Myocyte (in vitro differentiated cells): ENCODE data around the gene KIZ. TPM values are rescaled to one million over a fixed set of nuclear protein-coding genes. Genes with fewer than 3 reads are reported as not detected.

Experiments
- DNase-seq: peaks from one replicate; pipeline ENCODE4 v3.0.0-alpha.2; 2012; ENCODE audit warnings: low read depth
- polyA plus RNA-seq: library from polyadenylated mRNA; unstranded; fragments of >200 nt; gene quantifications from one replicate; pipeline ENCODE4 v1.2.1, GENCODE V29; 2012; ENCODE audit warnings: missing spikeins
- total RNA-seq: library from RNA; depleted of rRNA; stranded (reverse); fragments of >200 nt; gene quantifications from 2 replicates; pipeline ENCODE4 v1.2.3, GENCODE V29; 2014

Gene KIZ
- total RNA-seq, result 16.9 and 29.0 TPM in 2 replicates
- polyA plus RNA-seq, result 9.8 TPM

- peak; percentile 96 for DNase-seq
Measured at GRCh38 chr20:21125849-21126580, at the start of gene KIZ. TSS of gene KIZ (plus strand) at chr20:21126082. CDS start at chr20:21126116, 34 bp downstream.

GRCh38 chr20:21077809-21078345 lies 48.0 kb upstream of the KIZ start:
- no peak for DNase-seq

- DNase-seq, result no peak
Measured at GRCh38 chr20:21082584-21082983, 43.3 kb upstream of the KIZ start.

GRCh38 chr20:21083825-21084325 lies 42.0 kb upstream of the KIZ start:
- DNase-seq, result no peak

DNA sequence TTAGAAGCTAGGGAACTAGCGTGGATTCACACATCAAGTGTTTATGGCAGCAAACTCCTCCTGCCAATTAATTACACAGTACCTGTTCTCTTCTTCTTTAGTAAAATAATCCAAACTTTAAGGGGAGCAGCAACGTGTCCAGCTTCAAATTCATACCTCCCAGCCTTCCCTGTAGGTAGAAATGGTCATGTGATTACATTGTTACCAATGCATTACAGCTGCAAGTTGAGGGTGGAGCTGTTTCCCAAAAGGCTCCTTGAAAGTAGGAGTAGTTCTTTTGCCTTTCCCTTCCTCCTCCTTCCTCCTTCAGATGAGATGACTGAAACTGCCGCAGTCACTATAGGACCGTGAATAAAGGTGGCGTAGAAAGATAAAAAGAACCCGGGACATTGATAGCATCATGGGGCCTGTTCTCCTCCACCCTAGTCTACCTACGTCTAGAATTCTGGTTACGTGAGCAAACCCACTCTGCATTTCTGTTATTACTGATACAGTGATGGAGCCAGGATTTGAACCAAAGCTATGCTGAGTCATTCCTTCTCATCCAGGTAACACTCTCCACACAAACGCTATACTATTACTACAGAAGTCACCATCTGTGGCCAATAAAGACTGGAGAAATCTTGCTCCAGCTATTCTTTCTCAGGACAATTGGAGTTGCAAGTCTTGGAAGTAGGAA lies 37.9 kb upstream of the KIZ start:
- DNase-seq, result no peak

GRCh38 chr20:21089391-21089790 lies 36.5 kb upstream of the KIZ start:
- no peak for DNase-seq

- no peak for DNase-seq
Measured at GRCh38 chr20:21090111-21090618, 35.7 kb upstream of the KIZ start.

DNA sequence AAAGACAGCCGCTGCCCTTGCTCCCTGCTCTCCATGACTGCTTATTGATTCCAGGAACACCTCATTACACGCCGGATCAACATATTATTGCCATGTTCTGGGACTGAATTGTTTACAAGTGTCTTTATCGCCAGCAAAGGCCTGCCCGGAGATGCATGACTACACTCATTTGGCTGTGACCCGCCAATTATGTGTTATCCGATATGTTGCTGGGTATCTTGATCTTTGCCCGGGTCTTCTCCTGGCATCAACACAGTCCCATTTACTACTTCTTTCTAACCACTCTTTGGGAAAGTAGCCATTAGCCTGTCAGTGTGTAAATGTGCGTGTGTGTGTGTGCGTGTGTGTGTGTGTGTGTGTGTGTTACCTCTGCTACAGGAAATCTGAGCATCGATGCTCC lies 35.2 kb upstream of the KIZ start:
- no peak for DNase-seq

- no peak for DNase-seq
Measured at GRCh38 chr20:21092806-21093205, 33.1 kb upstream of the KIZ start.

GRCh38 chr20:21096321-21097043 lies 29.4 kb upstream of the KIZ start:
- DNase-seq, result peak; percentile 42

DNA sequence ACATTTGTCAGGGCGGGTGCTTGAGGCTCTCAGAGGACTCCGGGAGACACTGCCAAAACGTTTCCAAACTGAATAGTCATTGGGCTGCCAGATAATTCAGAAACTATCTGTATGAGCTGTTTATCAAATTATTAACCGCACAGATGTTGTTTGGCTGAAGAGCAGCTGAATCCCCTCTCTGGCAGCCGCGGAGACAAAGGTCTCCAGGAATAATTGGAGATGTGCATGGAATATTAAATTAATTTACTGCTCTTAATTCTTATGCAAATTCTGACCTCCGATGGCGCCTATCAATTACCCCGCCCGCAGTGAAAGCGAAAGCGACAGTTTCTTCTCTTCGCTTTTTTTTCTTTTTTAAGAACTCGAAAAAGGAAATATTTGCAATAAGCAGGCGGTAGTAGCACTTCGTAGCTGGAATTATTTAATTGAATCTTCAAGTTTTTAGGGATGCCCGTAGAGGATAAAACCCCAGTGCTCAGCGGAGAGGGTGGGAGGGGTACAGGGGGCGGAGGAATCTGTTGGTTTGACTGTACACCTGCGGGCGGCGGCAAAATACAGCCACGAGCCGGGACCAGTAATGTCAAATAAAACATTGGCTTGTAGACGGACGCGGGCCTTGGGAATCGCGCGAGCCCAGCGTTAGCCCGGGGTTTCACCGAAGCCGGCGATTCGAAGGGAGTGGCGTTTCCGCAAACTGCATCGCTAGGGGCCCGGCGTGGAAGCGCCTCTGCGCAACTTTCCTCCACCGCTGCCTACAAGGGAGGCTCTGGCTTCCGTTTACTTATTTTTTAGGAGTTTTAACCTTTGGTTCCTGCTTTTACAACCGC lies 25.9 kb upstream of the KIZ start:
- no peak for DNase-seq

DNA sequence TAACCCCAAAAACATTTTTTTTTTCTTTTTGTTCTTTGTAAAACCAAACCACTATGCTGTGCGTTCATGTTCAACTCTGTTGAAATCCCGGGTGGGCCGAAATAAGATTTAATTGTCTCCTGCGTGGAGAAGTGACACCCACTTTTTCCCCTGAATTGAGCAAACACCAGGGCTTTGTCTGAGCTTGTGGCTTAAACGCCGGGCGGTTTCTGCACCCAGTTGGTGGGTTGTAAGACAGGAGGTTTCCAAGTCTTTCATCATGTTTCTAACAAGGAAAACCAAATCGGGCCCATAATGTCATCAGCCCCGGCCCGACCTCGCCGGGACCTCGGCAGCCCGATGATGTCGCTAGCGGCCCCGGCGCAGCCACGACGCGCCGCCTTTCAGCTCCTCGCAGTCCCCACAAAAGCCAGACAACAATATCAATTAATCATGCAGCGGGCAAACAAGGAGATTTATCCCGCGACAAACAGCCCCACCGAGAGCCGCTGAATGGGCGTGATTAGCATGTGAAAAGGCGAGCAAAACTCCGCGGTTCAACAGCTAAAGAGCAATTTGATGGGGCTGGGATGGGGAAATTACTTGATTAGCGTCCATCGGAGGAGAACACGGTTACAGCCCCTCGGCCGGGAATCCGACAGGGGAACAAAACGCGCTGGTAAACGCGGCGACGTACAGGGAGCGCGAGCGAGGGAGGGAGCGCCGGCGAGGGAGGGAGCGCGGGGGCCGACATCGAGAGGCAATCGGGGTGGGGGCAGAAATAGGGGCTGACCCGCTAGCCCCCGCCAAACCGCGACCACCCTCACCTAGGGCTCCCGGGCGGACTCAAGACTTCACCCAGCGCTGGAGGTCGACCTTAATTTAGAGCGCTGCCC lies 25.1 kb upstream of the KIZ start:
- DNase-seq, result no peak

- no peak for DNase-seq
Measured at GRCh38 chr20:21101453-21101931, 24.4 kb upstream of the KIZ start.

DNA sequence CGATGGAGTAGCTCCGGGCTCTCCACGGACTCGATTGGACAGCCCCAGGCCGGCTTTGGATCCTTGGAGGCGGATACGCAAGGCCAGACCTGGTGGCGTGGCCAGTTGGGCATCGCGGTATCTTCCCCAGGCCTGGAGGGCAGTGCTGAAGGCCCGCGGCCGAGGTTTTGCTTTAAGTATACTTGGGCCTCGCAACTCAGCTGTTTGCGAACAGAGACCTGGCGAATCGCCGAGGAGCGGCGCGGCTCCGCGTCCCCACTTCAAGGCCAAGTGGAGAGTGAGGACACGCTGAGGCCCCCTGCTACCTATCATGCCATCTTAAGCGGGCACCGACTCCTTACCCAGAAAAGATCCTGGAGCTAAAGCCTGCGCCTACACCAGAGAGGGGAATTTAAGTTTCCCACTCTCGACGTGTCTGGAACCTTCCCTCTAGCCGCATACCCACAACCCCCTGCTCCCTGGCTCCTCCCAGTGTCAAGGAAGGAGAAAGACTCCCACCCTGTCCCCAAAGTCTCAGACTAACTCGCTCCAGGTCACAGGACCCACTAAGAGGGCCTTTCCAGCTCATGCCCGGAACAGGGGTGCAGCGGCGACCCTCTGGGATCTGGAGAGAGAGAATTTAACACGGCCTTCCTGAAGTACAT lies 23.8 kb upstream of the KIZ start:
- no peak for DNase-seq

DNA sequence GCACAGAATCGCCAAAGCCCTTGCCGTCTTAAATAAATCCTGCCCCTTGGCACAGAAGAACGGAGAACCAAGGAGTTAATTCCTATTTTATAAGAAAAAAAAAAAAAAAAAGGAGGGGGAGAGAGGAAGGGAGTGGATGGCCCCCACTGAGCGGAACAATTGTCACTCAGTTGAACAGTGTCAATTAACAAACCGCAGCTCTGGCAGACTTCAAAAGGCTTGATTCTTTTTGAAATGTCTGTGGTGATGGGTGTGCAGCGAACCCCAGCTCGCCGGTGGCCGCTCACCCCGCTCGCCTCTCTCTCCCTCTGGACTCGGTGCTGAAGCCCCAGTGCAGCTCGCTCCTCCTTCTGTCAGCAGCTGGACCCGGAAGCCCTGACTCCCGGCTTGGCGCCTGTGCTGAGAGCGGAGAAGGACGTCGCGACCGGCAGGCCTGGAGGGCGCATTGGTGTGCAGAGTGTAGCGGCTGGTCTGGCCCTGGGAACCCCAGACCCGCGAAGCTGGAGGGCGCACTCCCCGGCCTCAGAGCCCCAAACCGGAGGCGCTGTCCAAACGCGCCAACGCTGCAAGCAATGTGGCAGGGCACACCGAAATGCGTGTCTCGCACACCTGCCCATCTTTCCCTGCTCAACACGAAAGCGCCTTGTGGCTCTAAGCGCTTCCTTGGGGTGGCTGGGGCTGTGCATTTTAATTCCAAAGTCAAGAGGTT lies 23.1 kb upstream of the KIZ start:
- peak; percentile 14 for DNase-seq

DNA sequence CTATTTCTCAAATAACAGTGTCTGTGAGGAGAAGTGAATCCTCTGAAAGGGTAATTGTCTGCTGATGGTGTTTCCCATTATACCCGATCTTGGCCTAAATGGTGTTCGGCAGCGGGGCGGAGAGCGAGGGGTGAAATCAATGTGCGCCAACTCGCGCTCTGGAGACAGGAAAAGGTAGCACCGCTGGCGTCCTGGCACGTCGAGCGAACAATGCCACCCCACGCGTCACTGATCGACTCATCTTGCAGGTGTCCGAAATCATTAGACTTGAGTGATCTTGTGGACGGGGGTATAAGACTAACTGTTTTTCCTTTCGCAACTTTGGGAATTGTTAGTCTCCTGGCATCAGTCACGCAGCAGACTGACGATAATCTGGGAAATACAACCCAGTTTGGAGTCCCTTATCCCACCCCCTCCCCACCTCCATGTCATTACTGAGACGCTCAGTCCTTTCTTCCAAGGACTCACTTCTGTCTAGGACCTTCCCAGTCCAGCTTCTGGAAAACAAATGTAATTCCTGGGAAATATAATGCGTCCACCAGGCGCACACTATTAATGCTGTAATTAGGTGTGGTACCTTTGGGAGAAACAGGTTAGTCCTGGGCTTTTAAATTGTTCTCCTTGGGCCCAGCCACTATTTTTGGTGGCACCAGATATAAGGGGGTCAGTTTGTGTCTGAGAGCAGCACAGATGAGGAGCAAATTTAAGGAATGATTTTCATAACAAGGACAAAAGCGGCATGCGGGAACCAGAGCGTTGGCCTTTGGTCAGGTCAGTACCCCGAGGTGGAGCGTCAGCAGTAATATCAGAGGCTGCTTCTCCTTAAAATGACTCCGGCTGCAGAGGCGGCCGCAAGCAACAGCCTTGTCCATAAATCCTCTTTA lies 22.1 kb upstream of the KIZ start:
- DNase-seq, result no peak

DNA sequence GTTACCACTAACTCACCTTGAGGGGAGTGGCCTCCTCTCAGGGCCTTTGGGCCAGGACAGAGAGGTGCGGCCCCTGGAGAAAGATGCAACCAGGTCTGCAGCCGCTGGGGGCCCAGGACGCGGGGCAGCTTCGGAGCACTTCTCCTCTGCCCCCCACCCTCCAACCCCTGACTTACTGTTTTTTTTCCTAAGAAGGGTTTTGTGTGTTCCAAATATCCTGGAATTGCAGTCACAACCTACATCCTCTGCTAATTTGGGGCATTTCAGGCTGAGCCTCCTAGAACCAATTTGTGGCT lies 21.5 kb upstream of the KIZ start:
- no peak for DNase-seq

- no peak for DNase-seq
Measured at GRCh38 chr20:21104921-21105320, 21.0 kb upstream of the KIZ start.
